Activated naive CD8-positive, alpha-beta T cell (primary cell): Measurements from ENCODE around the gene GADL1.
A peak's percentile ranks its signal among the peaks of the same experiment; 100 is the strongest.

Experiments used
- H3K27ac Mint-ChIP-seq: one replicate; pipeline ENCODE4 v1.8.0; 2021; ENCODE audit warnings: mixed read lengths
- H3K27me3 Mint-ChIP-seq: one replicate; pipeline ENCODE4 v1.8.0; 2021; ENCODE audit warnings: mixed read lengths
- H3K36me3 Mint-ChIP-seq: one replicate; pipeline ENCODE4 v1.8.0; 2021; ENCODE audit warnings: mixed read lengths
- H3K4me1 Mint-ChIP-seq: one replicate; pipeline ENCODE4 v1.8.0; 2021; ENCODE audit warnings: low read depth, mixed read lengths
- H3K4me3 Mint-ChIP-seq: one replicate; pipeline ENCODE4 v1.8.0; 2021; ENCODE audit warnings: mild to moderate bottlenecking, mixed read lengths
- H3K9me3 Mint-ChIP-seq: one replicate; pipeline ENCODE4 v1.8.0; 2021; ENCODE audit warnings: low read depth, mixed read lengths

The GADL1 gene

DNA sequence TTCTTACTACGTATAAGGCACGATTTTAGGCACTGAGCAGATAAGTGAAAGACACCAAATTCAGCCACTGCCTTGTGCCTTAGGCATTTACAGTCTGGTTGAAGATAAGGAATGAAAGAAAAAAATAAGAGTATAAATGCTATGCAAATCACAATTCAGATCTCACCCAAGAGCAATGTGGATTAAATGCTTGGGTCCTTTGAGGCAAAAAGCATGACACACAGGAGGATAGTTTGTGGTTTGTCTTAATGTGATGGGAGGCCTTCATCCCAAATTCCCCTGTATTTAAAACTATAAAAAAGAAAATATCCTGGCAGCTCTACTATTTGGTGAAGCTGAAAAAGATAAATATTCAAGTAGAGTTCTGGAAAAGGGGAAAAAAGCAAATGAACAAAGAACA lies 208.3 kb downstream of the GADL1 start:
- Mint-ChIP-seq H3K4me3 (no peak overlapping the region), H3K27ac (peak overlapping the region; percentile 84), H3K36me3 (peaks cover 50% of the 10 kb centered on the region), H3K4me1 (peaks cover 100% of the 10 kb centered on the region), H3K27me3 (no peaks in the 10 kb centered on the region), H3K9me3 (peaks cover 3% of the 10 kb centered on the region)

DNA sequence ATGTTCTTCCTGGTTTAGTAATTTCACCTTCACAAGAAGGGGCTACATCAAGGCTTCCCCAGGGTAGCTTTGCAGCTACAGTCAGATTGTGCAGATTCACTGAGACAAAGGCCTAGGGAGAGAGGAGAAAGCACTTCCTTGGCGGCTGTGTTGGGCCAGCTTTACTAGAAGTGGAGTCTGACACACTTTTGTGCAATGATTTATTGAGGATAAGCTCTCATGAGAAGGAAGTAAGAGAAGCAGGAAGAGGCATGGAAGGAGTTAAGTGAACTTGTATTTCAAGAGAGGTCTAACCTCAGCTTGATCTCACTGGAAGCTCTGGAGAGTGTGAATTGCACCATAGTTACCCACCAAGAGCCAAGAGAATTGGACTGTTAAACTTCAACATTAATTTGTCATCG lies 209.2 kb downstream of the GADL1 start:
- Mint-ChIP-seq H3K9me3 (peaks cover 3% of the 10 kb centered on the region), H3K4me1 (peaks cover 100% of the 10 kb centered on the region)

DNA sequence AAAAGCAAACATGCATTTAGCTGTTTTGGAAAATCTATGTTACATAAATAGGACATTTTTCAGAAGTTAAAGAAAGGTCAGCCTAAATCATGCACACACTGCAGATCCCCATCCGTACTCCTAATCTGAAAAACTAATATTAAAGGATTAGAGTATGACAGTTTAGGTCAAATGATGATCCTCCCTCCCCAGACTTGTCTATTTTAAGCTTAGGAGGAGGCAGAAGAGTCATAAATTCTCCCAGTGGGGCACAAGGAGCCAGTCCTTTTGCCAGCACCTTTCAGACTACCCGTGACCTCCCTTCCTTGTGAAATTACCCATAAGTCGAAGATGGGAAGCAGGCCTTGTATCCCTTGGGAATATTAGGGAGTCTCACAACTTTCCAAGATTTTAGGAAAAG lies 210.1 kb downstream of the GADL1 start:
- Mint-ChIP-seq H3K36me3 (peaks cover 47% of the 10 kb centered on the region), H3K27ac (peak overlapping the region; percentile 89), H3K4me1 (peaks cover 99% of the 10 kb centered on the region), H3K27me3 (no peaks in the 10 kb centered on the region), H3K9me3 (peaks cover 3% of the 10 kb centered on the region), H3K4me3 (no peak overlapping the region)

More for the DNA sequence above, 209.2 kb downstream of the GADL1 start:
- Mint-ChIP-seq H3K27me3 (no peaks in the 10 kb centered on the region), H3K36me3 (peaks cover 47% of the 10 kb centered on the region), H3K27ac (peak overlapping the region; percentile 89), H3K4me3 (peak overlapping the region; percentile 7)

DNA sequence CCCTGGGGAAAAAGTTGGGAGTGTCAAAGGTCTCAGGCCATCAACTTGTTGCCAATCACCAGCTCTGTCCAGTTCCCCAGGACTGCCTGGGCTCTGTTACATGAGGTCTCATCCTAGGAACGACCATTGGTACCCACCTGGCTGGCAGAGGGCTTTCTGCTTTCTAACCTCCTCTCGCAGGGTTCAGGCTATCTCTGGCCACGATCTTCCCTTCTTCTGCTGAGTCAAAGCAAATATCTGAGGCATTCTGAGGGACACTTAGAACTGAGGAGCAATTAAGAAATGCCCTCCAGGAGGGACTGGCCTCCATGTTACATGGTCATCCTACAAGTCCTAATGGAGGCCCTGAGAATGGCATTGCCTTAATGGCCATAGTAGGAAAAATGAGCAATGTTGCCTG lies 210.7 kb downstream of the GADL1 start:
- Mint-ChIP-seq H3K9me3 (peaks cover 3% of the 10 kb centered on the region), H3K4me3 (peak overlapping the region; percentile 64), H3K36me3 (peaks cover 44% of the 10 kb centered on the region), H3K27ac (peak overlapping the region; percentile 89), H3K27me3 (no peaks in the 10 kb centered on the region), H3K4me1 (peaks cover 99% of the 10 kb centered on the region)

DNA sequence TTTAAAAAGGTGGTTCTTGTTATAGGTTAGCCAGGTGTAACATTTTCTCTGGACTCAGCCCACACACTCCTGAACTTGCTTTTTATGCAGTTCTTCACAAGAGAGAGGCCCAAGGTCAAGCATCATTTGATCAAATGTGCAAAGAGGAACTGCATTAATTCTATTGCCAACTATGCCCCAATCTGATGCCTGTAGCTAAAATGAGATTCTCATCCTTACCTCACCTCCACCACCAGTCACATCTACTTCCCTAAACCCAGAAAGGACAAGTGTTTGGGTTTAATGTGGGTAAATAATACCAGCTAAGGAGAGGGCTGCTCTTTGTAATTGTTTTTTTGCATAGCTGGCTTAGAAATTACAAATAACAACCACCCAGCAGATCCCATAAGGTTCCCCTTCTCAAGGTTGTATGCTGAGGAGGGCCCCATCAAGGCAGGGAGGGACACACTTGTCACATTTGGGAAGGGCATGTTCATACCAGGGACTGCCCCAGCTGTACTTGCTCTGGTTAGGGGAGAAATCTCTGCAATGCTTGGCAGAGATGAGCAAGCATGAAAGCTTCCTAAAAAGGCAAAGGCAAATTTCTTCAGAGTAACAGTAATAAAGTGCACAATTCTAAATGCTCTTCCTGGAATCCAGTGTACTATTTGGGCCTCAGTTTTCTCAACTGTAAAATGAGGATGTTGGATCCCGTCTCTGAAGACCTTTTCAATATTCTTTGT lies 211.9 kb downstream of the GADL1 start:
- H3K9me3 Mint-ChIP-seq: peaks cover 3% of the 10 kb centered on the region
- H3K36me3 Mint-ChIP-seq: peaks cover 43% of the 10 kb centered on the region
- peak overlapping the region; percentile 46 for H3K4me3 Mint-ChIP-seq
- H3K4me1 Mint-ChIP-seq: peaks cover 96% of the 10 kb centered on the region
- H3K27me3 Mint-ChIP-seq: no peaks in the 10 kb centered on the region
- H3K27ac Mint-ChIP-seq: peak overlapping the region; percentile 89

DNA sequence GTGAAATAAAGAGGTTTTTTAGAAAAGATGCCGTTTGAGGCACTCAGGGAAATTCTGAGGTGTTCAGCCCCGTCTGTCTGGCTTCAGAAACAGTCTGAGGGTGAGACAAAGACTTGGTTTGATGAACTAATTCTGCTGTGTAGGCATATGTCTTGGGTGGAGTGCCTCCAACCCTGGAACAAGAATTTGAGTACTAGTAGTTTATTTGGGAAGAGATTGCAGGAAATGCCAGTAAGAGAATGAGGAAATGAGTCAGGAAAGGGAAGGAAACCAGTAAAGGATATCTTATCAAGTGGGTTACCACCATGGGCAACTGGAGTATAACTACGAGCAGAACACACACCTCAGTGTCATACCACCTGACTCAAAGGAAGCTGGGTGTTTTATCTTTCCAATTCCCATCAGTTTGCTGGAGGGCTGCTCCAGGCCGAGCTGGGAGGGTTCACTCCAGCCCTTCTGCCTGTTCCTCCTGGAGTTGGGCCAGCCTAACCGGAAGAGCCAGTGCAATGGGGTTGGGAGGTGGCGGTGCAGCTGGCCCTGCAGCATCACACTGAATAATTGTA lies 212.7 kb downstream of the GADL1 start:
- Mint-ChIP-seq H3K4me1 (peaks cover 96% of the 10 kb centered on the region), H3K9me3 (peaks cover 3% of the 10 kb centered on the region), H3K27me3 (no peaks in the 10 kb centered on the region), H3K4me3 (peak overlapping the region; percentile 46), H3K36me3 (peaks cover 49% of the 10 kb centered on the region), H3K27ac (peak overlapping the region; percentile 89)

DNA sequence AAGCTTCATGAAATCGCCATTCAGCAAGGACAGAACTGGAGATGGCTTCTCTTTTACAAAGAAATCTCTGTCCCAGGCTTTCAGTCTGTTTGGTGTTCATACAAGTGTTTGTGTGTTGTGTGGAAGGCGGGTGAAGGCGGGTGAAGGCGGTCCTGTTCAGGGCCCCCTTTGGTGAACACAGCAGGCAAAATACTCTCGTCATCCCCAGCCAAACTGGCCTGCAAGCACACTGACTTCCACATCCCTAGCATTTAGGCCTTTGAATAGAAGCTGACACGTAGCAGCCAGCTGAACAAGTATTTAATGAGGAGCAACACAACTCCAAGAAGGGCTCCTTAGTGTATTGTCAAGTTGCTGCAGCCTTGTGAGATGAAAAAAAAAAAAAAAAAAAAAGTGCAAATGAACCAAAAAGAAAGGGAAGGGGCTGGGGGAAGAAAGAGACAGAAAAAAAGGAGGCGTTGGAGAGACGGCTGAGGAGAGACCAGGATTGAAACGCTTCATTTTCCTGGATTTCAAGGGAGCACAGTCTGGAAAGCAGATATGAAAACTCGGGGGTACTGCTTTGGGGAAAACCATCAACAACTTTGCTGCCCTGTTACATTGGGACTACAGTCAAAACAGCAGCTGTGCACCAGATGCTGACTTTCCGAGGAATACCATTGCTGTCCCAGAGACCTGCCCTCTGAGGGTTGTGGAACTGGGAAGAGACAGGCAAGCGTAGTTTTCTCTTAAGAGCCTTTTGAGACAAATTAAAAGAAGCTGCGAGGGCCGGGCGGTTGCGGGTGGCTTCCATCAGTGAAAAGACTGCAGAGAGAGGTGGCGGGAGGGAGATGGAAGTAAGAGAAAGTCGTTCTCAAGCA lies 213.4 kb downstream of the GADL1 start:
- peaks cover 48% of the 10 kb centered on the region for H3K36me3 Mint-ChIP-seq
- H3K4me1 Mint-ChIP-seq: peaks cover 96% of the 10 kb centered on the region
- no peaks in the 10 kb centered on the region for H3K9me3 Mint-ChIP-seq
- H3K27me3 Mint-ChIP-seq: no peaks in the 10 kb centered on the region
- H3K4me3 Mint-ChIP-seq: peak overlapping the region; percentile 46
- peak overlapping the region; percentile 89 for H3K27ac Mint-ChIP-seq

DNA sequence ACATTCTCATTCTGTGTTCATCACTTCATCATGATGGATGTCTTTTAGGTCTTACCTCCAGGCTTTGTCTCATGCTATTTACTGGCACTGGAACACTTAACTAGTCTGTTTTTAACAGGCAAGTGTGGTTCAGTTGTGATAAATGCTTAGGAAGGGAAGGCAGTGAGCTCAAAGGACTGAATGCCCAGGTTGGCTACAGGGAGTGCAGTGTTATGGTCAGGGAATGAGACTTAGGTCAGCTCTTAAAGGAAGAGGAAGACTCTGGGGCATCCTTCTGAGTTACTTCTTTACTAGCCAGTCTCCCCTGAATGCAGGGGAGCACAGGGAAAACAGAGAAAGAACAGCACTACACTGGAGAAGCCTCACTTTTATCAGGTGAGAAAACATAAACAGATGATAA lies 215.4 kb downstream of the GADL1 start:
- no peaks in the 10 kb centered on the region for H3K27me3 Mint-ChIP-seq
- H3K4me3 Mint-ChIP-seq: peak overlapping the region; percentile 66
- H3K9me3 Mint-ChIP-seq: no peaks in the 10 kb centered on the region
- H3K36me3 Mint-ChIP-seq: peaks cover 55% of the 10 kb centered on the region
- peaks cover 96% of the 10 kb centered on the region for H3K4me1 Mint-ChIP-seq
- H3K27ac Mint-ChIP-seq: peak overlapping the region; percentile 93

DNA sequence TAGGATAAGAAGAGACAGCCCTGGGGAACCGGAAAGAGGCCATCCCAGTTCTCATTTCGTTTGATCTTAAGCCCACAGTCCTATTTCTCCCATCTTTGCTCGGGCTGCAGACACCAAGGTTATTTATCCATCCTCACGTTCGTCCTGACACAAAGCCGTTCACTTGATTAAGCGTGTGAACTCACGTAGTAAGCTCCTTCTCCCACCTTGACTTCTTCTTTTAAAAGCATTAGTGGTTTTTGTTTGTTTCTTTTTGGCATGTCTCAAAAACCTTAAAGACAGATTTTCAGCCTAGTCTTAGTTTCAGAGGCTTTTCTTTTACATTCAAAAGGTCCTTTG lies 217.1 kb downstream of the GADL1 start:
- Mint-ChIP-seq H3K9me3 (no peaks in the 10 kb centered on the region), H3K4me3 (peak overlapping the region; percentile 41), H3K27ac (peak overlapping the region; percentile 93), H3K4me1 (peaks cover 96% of the 10 kb centered on the region), H3K36me3 (peaks cover 58% of the 10 kb centered on the region), H3K27me3 (no peaks in the 10 kb centered on the region)

DNA sequence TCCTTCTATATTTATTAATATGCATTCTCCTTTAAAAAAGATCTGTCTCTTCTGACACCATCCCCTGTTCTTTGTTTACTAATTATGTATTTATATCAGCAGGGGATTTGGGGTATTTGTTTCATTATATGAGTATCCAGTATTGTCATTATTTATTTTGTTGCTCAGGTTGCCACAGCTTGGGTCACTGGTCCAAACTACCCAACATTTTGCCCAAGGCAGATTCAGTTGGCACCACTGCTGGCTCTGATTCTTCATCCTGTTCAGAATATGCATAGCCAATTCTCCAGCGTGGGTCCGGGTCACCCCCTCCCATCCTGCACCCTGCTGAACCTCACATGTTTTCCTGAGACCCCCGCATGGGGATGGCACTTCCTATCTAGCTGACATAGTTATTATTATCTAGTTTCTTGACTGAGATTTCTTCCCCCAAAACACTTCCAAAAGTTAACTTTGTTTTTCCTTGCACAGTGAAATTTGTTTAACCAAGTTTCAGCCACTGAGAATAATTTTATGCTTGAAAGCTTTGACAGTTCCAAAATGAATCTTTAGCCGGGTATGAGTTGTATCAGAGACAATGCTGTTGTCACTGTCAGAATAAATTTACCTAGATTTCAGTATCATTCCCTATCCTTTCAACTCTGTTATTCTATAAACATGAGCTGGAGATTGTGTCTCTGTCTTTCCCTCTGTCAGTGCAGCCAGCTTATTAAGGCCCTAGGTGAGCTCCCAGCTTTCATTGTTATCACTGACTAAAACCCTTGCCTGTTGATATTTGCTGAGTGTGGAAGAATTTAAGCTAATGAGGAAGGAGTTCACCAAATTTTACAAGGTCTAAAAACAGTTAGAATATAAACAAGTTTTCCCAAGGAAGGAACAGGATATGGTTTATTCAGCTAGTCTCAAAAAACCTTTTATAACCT lies 217.8 kb downstream of the GADL1 start:
- Mint-ChIP-seq H3K9me3 (no peaks in the 10 kb centered on the region), H3K4me3 (peak overlapping the region; percentile 41)

More for the DNA sequence above, 217.8 kb downstream of the GADL1 start:
- H3K27ac Mint-ChIP-seq: peak overlapping the region; percentile 93
- peaks cover 96% of the 10 kb centered on the region for H3K4me1 Mint-ChIP-seq
- H3K36me3 Mint-ChIP-seq: peaks cover 60% of the 10 kb centered on the region
- no peaks in the 10 kb centered on the region for H3K27me3 Mint-ChIP-seq
